GM12878 (cell line): ENCODE measurements around the gene GAPT. TPM values are rescaled to one million over a fixed set of nuclear protein-coding genes. Genes with fewer than 3 reads are reported as not detected.

Experiments
- ATAC-seq: fragments of 200-7000 bp; cut with Tn5 transposase; 3 replicates; pipeline ENCODE4 v1.9.1; 2020; ENCODE audit warnings: mild to moderate bottlenecking, moderate library complexity
- BruUV-seq: library from RNA; stranded (reverse); fragments of 400-500 nt; replicated peaks from 2 replicates; lab custom pipeline; 2021; lab: Mats Ljungman, UMichigan
- CTCF ChIA-PET: fragments of 300-600 bp; sonication (Branson Sonifier 250); formaldehyde crosslinking; extraction: SDS; loops from one replicate; lab custom pipeline; 2021; ENCODE audit warnings: inconsistent platforms; lab: Yijun Ruan, JAX
- POLR2A ChIA-PET: fragments of 350-600 bp; formaldehyde crosslinking; extraction: SDS; loops from one replicate; lab custom pipeline; 2021; ENCODE audit warnings: inconsistent platforms; lab: Charles Lee
- RAD21 ChIA-PET: fragments of 300-600 bp; sonication (Branson Sonifier 250); formaldehyde crosslinking; loops from one replicate; lab custom pipeline; 2023; ENCODE audit warnings: antibody characterized with exemption; ENCODE audit not compliant: unreplicated experiment; lab: Charles Lee
- SMC1A ChIA-PET: fragments of 300-600 bp; sonication (Branson Sonifier 250); formaldehyde crosslinking; loops from one replicate; lab custom pipeline; 2023; ENCODE audit not compliant: unreplicated experiment, uncharacterized antibody; lab: Charles Lee
- DNase-seq: peaks from one replicate; pipeline ENCODE4 v3.0.0-alpha.2; 2011; ENCODE audit warnings: low read depth, low spot score
- FAIRE-seq: peaks from 3 replicates; lab custom pipeline; 2011; peaks lifted over from hg19 to GRCh38; lab: Jason Lieb, UNC
- H2AFZ ChIP-seq: 2 replicates; pipeline ENCODE4 v1.6.0; 2011; ENCODE audit warnings: low read depth, low read length, control low read depth; ENCODE audit not compliant: control insufficient read depth
- H3K27ac ChIP-seq: 2 replicates; pipeline ENCODE4 v1.5.1; 2011; ENCODE audit warnings: control low read depth; ENCODE audit not compliant: control insufficient read depth, insufficient read depth
- H3K27me3 ChIP-seq, 2 experiments: replicated peaks in 1 of 2; 2 replicates each; pipeline versions ENCODE4 v1.6.0 to v1.6.1; 2011; ENCODE audit warnings: low read length in 1 of 2; ENCODE audit not compliant: control insufficient read depth in 2 of 2, insufficient read depth in 2 of 2
- H3K36me3 ChIP-seq, 2 experiments: 2 replicates each; pipeline ENCODE4 v1.5.1; 2011; ENCODE audit warnings: low read length in 1 of 2; ENCODE audit not compliant: control insufficient read depth in 2 of 2, insufficient read depth in 2 of 2
- H3K4me1 ChIP-seq: 2 replicates; pipeline ENCODE4 v1.6.1; 2011; ENCODE audit warnings: mild to moderate bottlenecking, low read length, moderate library complexity, mixed read lengths; ENCODE audit not compliant: control insufficient read depth, insufficient read depth
- H3K4me2 ChIP-seq: 2 replicates; pipeline ENCODE4 v1.6.0; 2011; ENCODE audit warnings: control low read depth; ENCODE audit not compliant: control insufficient read depth, insufficient read depth
- H3K4me3 ChIP-seq: fragments of 200-600 bp; sonication (generic); 2 replicates; pipeline ENCODE4 v1.5.1; 2016
- H3K79me2 ChIP-seq: 2 replicates; pipeline ENCODE4 v1.6.0; 2011; ENCODE audit warnings: low read length; ENCODE audit not compliant: control insufficient read depth, insufficient read depth
- H3K9ac ChIP-seq: 2 replicates; pipeline ENCODE4 v1.8.0; 2011; ENCODE audit warnings: low read length, control low read depth, mixed read lengths; ENCODE audit not compliant: control insufficient read depth, insufficient read depth
- H3K9me3 ChIP-seq: replicated peaks from 3 replicates; pipeline ENCODE4 v1.5.1; 2011; ENCODE audit warnings: mild to moderate bottlenecking, low read length; ENCODE audit not compliant: control insufficient read depth, insufficient read depth
- H4K20me1 ChIP-seq: 2 replicates; pipeline ENCODE4 v1.6.0; 2011; ENCODE audit not compliant: control insufficient read depth, insufficient read depth
- ASH2L ChIP-seq: fragments of 300-600, 200-600 bp; sonication (generic); IDR thresholded peaks from 2 replicates; pipeline ENCODE4 v1.6.1; 2017; ENCODE audit warnings: low read depth, mild to moderate bottlenecking, borderline replicate concordance
- BACH1 ChIP-seq: fragments of 450-650 bp; IDR thresholded peaks from 2 replicates; pipeline ENCODE4 v1.6.1; 2017; ENCODE audit warnings: mild to moderate bottlenecking, borderline replicate concordance
- CHD4 ChIP-seq: fragments of 200-600 bp; sonication (generic); IDR thresholded peaks from 2 replicates; pipeline ENCODE4 v1.6.1; 2016; ENCODE audit warnings: mild to moderate bottlenecking
- CREM ChIP-seq: IDR thresholded peaks from 2 replicates; pipeline ENCODE4 v1.6.1; 2014; ENCODE audit warnings: antibody characterized with exemption, low read depth
- DPF2 ChIP-seq: fragments of 450-650 bp; IDR thresholded peaks from 2 replicates; pipeline ENCODE4 v1.6.1; 2017; ENCODE audit warnings: mild to moderate bottlenecking
- HCFC1 ChIP-seq: fragments of 150-350 bp; IDR thresholded peaks from 2 replicates; pipeline ENCODE4 v1.6.1; 2014; ENCODE audit warnings: low read length
- HDGF ChIP-seq: fragments of 450-650 bp; IDR thresholded peaks from 2 replicates; pipeline ENCODE4 v1.6.1; 2016; ENCODE audit warnings: antibody characterized with exemption
- MEF2A ChIP-seq: IDR thresholded peaks from 2 replicates; pipeline ENCODE4 v1.6.1; 2011; ENCODE audit warnings: low read depth, mild to moderate bottlenecking, low read length, moderate library complexity; ENCODE audit not compliant: insufficient read depth
- MTA3 ChIP-seq: IDR thresholded peaks from 2 replicates; pipeline ENCODE4 v1.6.1; 2012; ENCODE audit warnings: low read length, inconsistent platforms, borderline replicate concordance
- SMC3 ChIP-seq: IDR thresholded peaks from 2 replicates; pipeline ENCODE4 v1.6.1; 2011; ENCODE audit warnings: low read length, improper control_type of control experiment, borderline replicate concordance
- YBX1 ChIP-seq: fragments of 450-650 bp; IDR thresholded peaks from 2 replicates; pipeline ENCODE4 v1.6.1; 2016; ENCODE audit warnings: antibody characterized with exemption
- ZBED1 ChIP-seq: IDR thresholded peaks from 2 replicates; pipeline ENCODE4 v1.6.1; 2016; ENCODE audit warnings: borderline replicate concordance
- WGBS: methylation state at CpG from one replicate; pipeline ENCODE4 v1.1.6; 2016; ENCODE audit warnings: low lambda C conversion rate; ENCODE audit not compliant: insufficient replicate concordance, insufficient coverage; ENCODE audit errors: missing lambda C conversion rate; 5-methylcytosine and 5-hydroxymethylcytosine counted together
- in situ Hi-C: fragments of 300-500 bp; cut with MboI; formaldehyde crosslinking; loops from 9 replicates; pipeline ENCODE4 v1.14.3; 2018; ENCODE audit warnings: mixed read lengths
- intact Hi-C: fragments of 100-400 bp; cut with micrococcal nuclease; formaldehyde crosslinking; loops from one replicate; pipeline ENCODE4 v1.14.2; 2022; ENCODE audit not compliant: unreplicated experiment
- polyA plus RNA-seq, 11 experiments: library from polyadenylated mRNA; depleted of rRNA in 4 of 11; unstranded in 6 of 11; stranded (reverse) in 5 of 11; fragments of >200 nt; fragmentation: Nextera tagmentation in 4 of 11; fragmentation: Illumina TruSeq in 1 of 11; extraction: Ambion mirVana in 4 of 11; extraction: Trizol in 1 of 11; gene quantifications; 1 replicate in 1 of 11; 2 replicates in 10 of 11; pipeline versions ENCODE4 v1.2.1 to v1.2.3, GENCODE V29; 2011 to 2016; ENCODE audit warnings: inconsistent platforms in 2 of 11, missing spikeins in 2 of 11, low read depth in 1 of 11
- total RNA-seq, 4 experiments: library from RNA; depleted of rRNA in 3 of 4; stranded (reverse); fragments of >200 nt in 3 of 4; fragmentation: Illumina TruSeq in 1 of 4; extraction: Trizol in 1 of 4; gene quantifications; 2 replicates each; pipeline versions ENCODE4 v1.2.1 to v1.2.3, GENCODE V29; 2013 to 2021
- TF ChIP-seq, protein P1 (sequence below): fragments of 450-650 bp; IDR thresholded peaks from 2 replicates; pipeline ENCODE4 v1.6.1; 2017; ENCODE audit warnings: mild to moderate bottlenecking, moderate library complexity

The GAPT gene
- total and polyA plus RNA-seq, 10 of the 15 experiments (the other 5 are each of a cell fraction or from before 2014, with no cell fraction given) = 0.15 to 0.96 (median 0.57) TPM; not detected in 2

DNA sequence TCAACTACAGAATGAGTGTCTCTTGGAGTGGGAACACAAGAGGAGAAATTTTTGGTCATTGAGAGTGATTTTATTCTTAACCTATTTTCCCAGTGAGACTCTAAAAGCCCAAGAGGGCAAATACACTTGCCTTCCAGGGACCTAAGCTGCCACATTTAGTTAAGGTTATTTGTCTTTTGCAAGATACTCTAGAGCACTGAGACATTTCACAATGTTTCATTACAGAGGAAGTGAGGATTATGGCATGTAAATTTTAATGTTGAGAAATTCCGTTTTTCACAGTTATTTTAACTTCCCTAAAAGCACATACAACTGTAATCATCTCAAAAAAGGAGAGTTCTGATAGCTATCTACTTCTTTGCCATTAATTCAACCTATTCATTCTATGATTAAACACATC is 53.0 kb downstream of the GAPT start (continued):
- TF ChIP-seq YBX1 (no peak), ASH2L (no peak)

DNA sequence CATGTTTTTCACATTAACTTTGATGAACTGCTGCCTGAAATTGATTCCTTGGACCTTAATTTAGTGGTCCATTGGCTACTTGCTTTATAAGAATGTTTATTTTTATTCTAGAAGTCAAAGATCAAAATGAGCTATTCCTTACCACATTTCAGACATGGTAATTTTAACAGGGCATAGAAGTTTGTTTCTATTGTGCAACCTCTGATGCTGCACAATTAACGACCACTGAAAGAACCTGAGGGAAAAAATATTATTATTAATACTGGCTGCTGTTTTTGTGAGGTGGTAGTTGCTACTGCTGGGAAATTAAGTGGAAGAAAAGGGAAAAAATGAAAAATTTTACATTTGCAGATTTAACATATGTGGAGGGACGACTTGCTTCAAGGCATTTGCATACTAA is 53.7 kb downstream of the GAPT start:
- no peak for DNase-seq
- Histone ChIP-seq H3K9me3 (no peaks in the 10 kb centered on the region), H3K27ac (no peak overlapping the region), H3K79me2 (no peaks in the 10 kb centered on the region), H3K4me1 (no peaks in the 10 kb centered on the region), H3K9ac (no peak overlapping the region), H2AFZ (no peak overlapping the region), H3K4me3 (no peak overlapping the region), H3K27me3 (no peaks in the 10 kb centered on the region), H3K36me3 (no peaks in the 10 kb centered on the region), H3K4me2 (no peak overlapping the region), H4K20me1 (no peaks in the 10 kb centered on the region)
- TF ChIP-seq HCFC1 (no peak), BACH1 (no peak), ZBED1 (no peak), SMC3 (no peak), CREM (no peak), DPF2 (no peak), CHD4 (no peak), MEF2A (no peak), HDGF (no peak), MTA3 (no peak)
- TF ChIP-seq, protein P1, sequence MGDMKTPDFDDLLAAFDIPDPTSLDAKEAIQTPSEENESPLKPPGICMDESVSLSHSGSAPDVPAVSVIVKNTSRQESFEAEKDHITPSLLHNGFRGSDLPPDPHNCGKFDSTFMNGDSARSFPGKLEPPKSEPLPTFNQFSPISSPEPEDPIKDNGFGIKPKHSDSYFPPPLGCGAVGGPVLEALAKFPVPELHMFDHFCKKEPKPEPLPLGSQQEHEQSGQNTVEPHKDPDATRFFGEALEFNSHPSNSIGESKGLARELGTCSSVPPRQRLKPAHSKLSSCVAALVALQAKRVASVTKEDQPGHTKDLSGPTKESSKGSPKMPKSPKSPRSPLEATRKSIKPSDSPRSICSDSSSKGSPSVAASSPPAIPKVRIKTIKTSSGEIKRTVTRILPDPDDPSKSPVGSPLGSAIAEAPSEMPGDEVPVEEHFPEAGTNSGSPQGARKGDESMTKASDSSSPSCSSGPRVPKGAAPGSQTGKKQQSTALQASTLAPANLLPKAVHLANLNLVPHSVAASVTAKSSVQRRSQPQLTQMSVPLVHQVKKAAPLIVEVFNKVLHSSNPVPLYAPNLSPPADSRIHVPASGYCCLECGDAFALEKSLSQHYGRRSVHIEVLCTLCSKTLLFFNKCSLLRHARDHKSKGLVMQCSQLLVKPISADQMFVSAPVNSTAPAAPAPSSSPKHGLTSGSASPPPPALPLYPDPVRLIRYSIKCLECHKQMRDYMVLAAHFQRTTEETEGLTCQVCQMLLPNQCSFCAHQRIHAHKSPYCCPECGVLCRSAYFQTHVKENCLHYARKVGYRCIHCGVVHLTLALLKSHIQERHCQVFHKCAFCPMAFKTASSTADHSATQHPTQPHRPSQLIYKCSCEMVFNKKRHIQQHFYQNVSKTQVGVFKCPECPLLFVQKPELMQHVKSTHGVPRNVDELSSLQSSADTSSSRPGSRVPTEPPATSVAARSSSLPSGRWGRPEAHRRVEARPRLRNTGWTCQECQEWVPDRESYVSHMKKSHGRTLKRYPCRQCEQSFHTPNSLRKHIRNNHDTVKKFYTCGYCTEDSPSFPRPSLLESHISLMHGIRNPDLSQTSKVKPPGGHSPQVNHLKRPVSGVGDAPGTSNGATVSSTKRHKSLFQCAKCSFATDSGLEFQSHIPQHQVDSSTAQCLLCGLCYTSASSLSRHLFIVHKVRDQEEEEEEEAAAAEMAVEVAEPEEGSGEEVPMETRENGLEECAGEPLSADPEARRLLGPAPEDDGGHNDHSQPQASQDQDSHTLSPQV = no peak
- RAD21 ChIA-PET = no interaction called here
- no peak for ATAC-seq
- CTCF ChIA-PET = interaction anchor here (1.5 kb wide), 1 partner anchor 46 kb away, joined by 3 read pairs; no protein-coding TSS in a partner anchor
- BruUV-seq = no TSS peak
- POLR2A ChIA-PET = no interaction called here
- intact Hi-C loops = loop anchor here (5.0 kb wide), 1 partner anchor 37 kb away; the partner anchor contains the start of gene RAB3C
- in situ Hi-C loops = no loop called here
- 0% methylated on average over 2 of the region's 2 CpGs for WGBS
- no peak for FAIRE-seq
- SMC1A ChIA-PET = interaction anchor here (0.7 kb wide), 1 partner anchor 304 kb away, joined by 3 read pairs; no protein-coding TSS in a partner anchor
